ENCODE data around the gene ACVR2B. TPM values are rescaled to one million over a fixed set of nuclear protein-coding genes. Genes with fewer than 3 reads are reported as not detected.

Gene ACVR2B
- total RNA-seq, 1 donor from 2014 or later = 56.7 TPM

- no peak overlapping the region for H3K27ac Mint-ChIP-seq (ENCODE audit: unreplicated experiment)
Observed at GRCh38 chr3:38473229-38473628, 19.5 kb downstream of the ACVR2B start.

DNA sequence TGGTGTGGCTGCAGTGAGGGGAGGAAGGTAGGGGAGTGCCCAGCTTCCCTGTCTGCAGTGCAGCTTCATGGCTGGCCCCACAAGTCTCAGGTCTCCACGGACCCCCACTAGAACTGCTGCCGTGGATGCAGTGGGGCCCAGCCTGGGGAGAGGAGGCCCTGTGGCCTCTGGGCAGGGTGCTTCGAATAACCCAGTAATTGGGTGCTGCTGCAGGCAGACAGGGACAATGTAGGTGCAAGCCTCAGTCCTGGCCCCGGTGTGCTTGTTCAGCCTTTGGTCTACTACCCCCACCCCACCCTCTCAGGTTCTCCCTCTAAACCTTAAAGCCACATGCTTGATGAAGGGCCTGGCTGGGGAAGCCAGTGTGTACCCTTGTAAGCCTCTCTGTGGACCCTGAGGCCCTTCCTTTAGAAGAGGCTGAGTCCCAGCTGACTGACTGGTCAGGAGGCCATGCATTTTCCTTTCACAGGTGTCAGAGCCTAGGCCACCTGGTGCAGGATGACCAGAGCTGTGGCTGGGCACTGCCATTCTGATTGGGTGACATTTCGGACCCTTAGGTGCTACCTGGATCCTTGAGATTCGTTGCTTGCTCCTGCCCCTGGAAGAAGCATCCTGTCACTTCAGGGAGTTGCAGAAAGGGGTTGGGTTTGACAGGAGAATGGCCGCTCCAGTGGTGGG lies 21.4 kb downstream of the ACVR2B start:
- H3K27me3 Mint-ChIP-seq (ENCODE audit: unreplicated experiment) = peaks cover 9% of the 10 kb centered on the region
- TF ChIP-seq CTCF (IDR thresholded peaks at IDR 0.05; ENCODE audit: unreplicated experiment) = no peak
- no peak for DNase-seq (ENCODE audit: low spot score)
- H3K9me3 Mint-ChIP-seq (ENCODE audit: unreplicated experiment) = no peaks in the 10 kb centered on the region
- no peak overlapping the region for H3K27ac Mint-ChIP-seq (ENCODE audit: unreplicated experiment)
- peaks cover 13% of the 10 kb centered on the region for H3K36me3 Mint-ChIP-seq (ENCODE audit: low read depth, unreplicated experiment)
- H3K4me1 Mint-ChIP-seq (ENCODE audit: unreplicated experiment) = peaks cover 4% of the 10 kb centered on the region
- no peak overlapping the region for H3K4me3 Mint-ChIP-seq (ENCODE audit: unreplicated experiment)

More at GRCh38 chr3:38473229-38473628, 19.5 kb downstream of the ACVR2B start:
- H3K4me3 Mint-ChIP-seq (ENCODE audit: unreplicated experiment) = no peak overlapping the region
- DNase-seq (ENCODE audit: low spot score) = no peak
- H3K27me3 Mint-ChIP-seq (ENCODE audit: unreplicated experiment) = peaks cover 4% of the 10 kb centered on the region
- no peak for TF ChIP-seq CTCF (IDR thresholded peaks at IDR 0.05; ENCODE audit: unreplicated experiment)
- H3K9me3 Mint-ChIP-seq (ENCODE audit: unreplicated experiment) = peaks cover 9% of the 10 kb centered on the region
- peaks cover 4% of the 10 kb centered on the region for H3K4me1 Mint-ChIP-seq (ENCODE audit: unreplicated experiment)
- peaks cover 15% of the 10 kb centered on the region for H3K36me3 Mint-ChIP-seq (ENCODE audit: low read depth, unreplicated experiment)

DNA sequence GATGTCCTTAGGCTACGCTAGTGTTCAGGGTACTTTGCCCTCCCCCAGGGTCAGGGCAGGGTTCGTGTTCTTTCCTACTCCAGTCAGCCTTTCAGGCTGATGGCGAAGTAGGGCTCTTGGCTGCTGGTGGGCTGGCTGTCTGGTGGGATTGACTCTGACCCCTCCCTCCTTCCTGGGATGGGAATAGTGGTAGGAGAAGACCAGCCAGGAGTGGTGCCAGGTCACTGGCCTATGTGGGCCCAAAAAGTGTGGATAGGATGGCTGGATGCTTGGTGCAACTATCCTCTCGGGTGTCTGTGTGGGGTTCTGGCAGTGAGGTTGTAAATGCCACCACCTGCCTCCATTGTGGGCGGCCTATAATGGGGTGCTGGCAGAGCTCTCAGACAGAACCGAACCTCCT lies 22.0 kb downstream of the ACVR2B start:
- no peak overlapping the region for H3K27ac Mint-ChIP-seq (ENCODE audit: unreplicated experiment)
- DNase-seq (ENCODE audit: low spot score) = no peak
- H3K27me3 Mint-ChIP-seq (ENCODE audit: unreplicated experiment) = peaks cover 9% of the 10 kb centered on the region
- TF ChIP-seq CTCF (IDR thresholded peaks at IDR 0.05; ENCODE audit: unreplicated experiment) = no peak
- H3K4me3 Mint-ChIP-seq (ENCODE audit: unreplicated experiment) = no peak overlapping the region
- no peaks in the 10 kb centered on the region for H3K9me3 Mint-ChIP-seq (ENCODE audit: unreplicated experiment)
- peaks cover 13% of the 10 kb centered on the region for H3K36me3 Mint-ChIP-seq (ENCODE audit: low read depth, unreplicated experiment)
- H3K4me1 Mint-ChIP-seq (ENCODE audit: unreplicated experiment) = peaks cover 4% of the 10 kb centered on the region

GRCh38 chr3:38476157-38476756 lies 22.6 kb downstream of the ACVR2B start:
- TF ChIP-seq CTCF (IDR thresholded peaks at IDR 0.05; ENCODE audit: unreplicated experiment) = no peak
- no peak overlapping the region for H3K27ac Mint-ChIP-seq (ENCODE audit: unreplicated experiment)
- peaks cover 9% of the 10 kb centered on the region for H3K27me3 Mint-ChIP-seq (ENCODE audit: unreplicated experiment)
- DNase-seq (ENCODE audit: low spot score) = no peak
- H3K36me3 Mint-ChIP-seq (ENCODE audit: low read depth, unreplicated experiment) = peaks cover 17% of the 10 kb centered on the region
- H3K9me3 Mint-ChIP-seq (ENCODE audit: unreplicated experiment) = no peaks in the 10 kb centered on the region
- no peak overlapping the region for H3K4me3 Mint-ChIP-seq (ENCODE audit: unreplicated experiment)
- peaks cover 4% of the 10 kb centered on the region for H3K4me1 Mint-ChIP-seq (ENCODE audit: unreplicated experiment)
